T-helper 1 cell treated with Interleukin-12 subunit alpha and Interleukin-12 subunit beta and Interleukin-4 antibody, amounts not matched to agents 30 μg/mL and 1 μg/mL, for 36 hours (primary cell): ENCODE data around the gene TBL1Y.

Experiments used
- H3K27ac Mint-ChIP-seq: one replicate; pipeline ENCODE4 v1.8.0; 2021; ENCODE audit warnings: mild to moderate bottlenecking, mixed read lengths
- H3K27me3 Mint-ChIP-seq: one replicate; pipeline ENCODE4 v1.8.0; 2021; ENCODE audit warnings: low read depth, mixed read lengths
- H3K36me3 Mint-ChIP-seq: one replicate; pipeline ENCODE4 v1.8.0; 2021; ENCODE audit warnings: low read depth, mixed read lengths
- H3K4me1 Mint-ChIP-seq: one replicate; pipeline ENCODE4 v1.8.0; 2021; ENCODE audit warnings: low read depth, mixed read lengths
- H3K4me3 Mint-ChIP-seq: one replicate; pipeline ENCODE4 v1.8.0; 2021; ENCODE audit warnings: mild to moderate bottlenecking, moderate library complexity, mixed read lengths
- H3K9me3 Mint-ChIP-seq: one replicate; pipeline ENCODE4 v1.8.0; 2021; ENCODE audit warnings: mixed read lengths

TBL1Y gene

GRCh38 chrY:6947695-6948094 is 37.2 kb downstream of the TBL1Y start:
- no peak overlapping the region for H3K27ac Mint-ChIP-seq
- H3K36me3 Mint-ChIP-seq, result no peaks in the 10 kb centered on the region
- H3K9me3 Mint-ChIP-seq, result no peaks in the 10 kb centered on the region
- H3K27me3 Mint-ChIP-seq, result peaks cover 5% of the 10 kb centered on the region
- no peak overlapping the region for H3K4me3 Mint-ChIP-seq
- no peaks in the 10 kb centered on the region for H3K4me1 Mint-ChIP-seq

GRCh38 chrY:6948378-6948777 is 37.9 kb downstream of the TBL1Y start:
- Mint-ChIP-seq H3K36me3 (no peaks in the 10 kb centered on the region), H3K9me3 (no peaks in the 10 kb centered on the region), H3K27ac (no peak overlapping the region), H3K4me3 (no peak overlapping the region), H3K4me1 (no peaks in the 10 kb centered on the region), H3K27me3 (peaks cover 5% of the 10 kb centered on the region)

DNA sequence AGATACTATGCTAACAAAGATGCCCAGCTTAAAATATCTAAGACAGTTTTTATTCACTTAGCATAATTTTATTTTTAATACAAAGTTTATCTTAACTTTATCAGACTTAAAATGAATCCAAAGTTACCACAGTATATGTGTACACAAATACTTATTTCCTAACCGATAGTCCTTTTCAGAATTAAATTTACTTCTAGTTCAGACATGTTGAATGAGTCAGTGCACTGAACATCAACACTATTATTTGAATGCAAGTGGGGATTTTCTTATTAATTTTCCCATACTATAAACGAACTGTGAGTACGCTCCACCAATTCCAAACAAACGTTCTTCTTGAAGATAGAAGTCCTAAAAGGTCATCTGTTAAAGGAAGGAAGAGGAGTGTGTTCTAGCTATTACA is 39.5 kb downstream of the TBL1Y start:
- H3K27ac Mint-ChIP-seq, result no peak overlapping the region
- H3K9me3 Mint-ChIP-seq, result no peaks in the 10 kb centered on the region

DNA sequence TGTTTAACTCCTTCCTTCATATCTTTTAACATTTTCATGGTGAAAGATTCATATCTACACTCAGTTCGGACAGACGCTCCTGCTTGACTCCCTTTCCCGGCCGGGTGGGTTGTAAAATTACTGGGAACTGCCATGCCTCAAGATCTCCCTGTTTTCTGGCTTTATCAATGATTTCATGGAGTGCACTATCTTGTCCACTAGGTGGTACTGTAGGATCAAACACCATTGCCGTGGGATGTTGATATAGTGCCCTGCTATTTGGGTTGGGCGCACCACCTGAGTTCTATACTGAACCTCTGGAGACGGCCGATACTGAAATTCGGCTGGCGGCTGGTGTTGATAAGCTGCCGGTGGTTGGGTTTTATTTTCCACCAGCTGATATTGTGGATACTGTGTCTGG is 54.2 kb downstream of the TBL1Y start:
- Mint-ChIP-seq H3K36me3 (no peaks in the 10 kb centered on the region), H3K27ac (no peak overlapping the region), H3K9me3 (no peaks in the 10 kb centered on the region), H3K4me3 (no peak overlapping the region), H3K4me1 (peaks cover 2% of the 10 kb centered on the region), H3K27me3 (peaks cover 4% of the 10 kb centered on the region)

More for the DNA sequence above, 39.5 kb downstream of the TBL1Y start:
- H3K36me3 Mint-ChIP-seq, result no peaks in the 10 kb centered on the region
- H3K4me1 Mint-ChIP-seq, result no peaks in the 10 kb centered on the region
- H3K27me3 Mint-ChIP-seq, result peaks cover 5% of the 10 kb centered on the region
- H3K4me3 Mint-ChIP-seq, result no peak overlapping the region

DNA sequence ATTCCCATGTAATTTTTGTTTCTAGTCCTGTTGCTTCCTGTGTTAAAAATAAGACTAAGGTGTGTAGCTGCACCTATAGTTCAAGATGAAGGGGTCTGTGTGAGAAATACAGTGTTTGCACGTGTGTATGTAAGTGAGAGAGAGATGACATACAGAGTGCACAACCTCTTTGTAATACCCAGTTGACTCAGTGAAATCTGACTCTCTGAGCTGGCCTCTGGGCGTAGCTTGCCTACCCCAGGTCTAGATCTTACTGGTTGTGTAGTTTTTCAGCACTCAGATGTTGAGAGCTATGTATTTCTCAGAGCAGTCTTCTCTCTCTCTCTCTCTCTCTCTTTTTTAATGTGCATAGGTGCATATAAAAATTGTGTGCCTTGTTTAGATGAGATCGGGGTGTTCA is 56.0 kb downstream of the TBL1Y start:
- Mint-ChIP-seq H3K9me3 (no peaks in the 10 kb centered on the region), H3K27ac (no peak overlapping the region), H3K27me3 (peaks cover 4% of the 10 kb centered on the region), H3K36me3 (no peaks in the 10 kb centered on the region), H3K4me3 (no peak overlapping the region), H3K4me1 (peaks cover 2% of the 10 kb centered on the region)

- peaks cover 2% of the 10 kb centered on the region for H3K4me1 Mint-ChIP-seq
- peaks cover 4% of the 10 kb centered on the region for H3K27me3 Mint-ChIP-seq
- no peak overlapping the region for H3K27ac Mint-ChIP-seq
- no peak overlapping the region for H3K4me3 Mint-ChIP-seq
- H3K9me3 Mint-ChIP-seq, result no peaks in the 10 kb centered on the region
- no peaks in the 10 kb centered on the region for H3K36me3 Mint-ChIP-seq
These were observed 57.2 kb downstream of the TBL1Y start for GRCh38 chrY:6967736-6968135.

DNA sequence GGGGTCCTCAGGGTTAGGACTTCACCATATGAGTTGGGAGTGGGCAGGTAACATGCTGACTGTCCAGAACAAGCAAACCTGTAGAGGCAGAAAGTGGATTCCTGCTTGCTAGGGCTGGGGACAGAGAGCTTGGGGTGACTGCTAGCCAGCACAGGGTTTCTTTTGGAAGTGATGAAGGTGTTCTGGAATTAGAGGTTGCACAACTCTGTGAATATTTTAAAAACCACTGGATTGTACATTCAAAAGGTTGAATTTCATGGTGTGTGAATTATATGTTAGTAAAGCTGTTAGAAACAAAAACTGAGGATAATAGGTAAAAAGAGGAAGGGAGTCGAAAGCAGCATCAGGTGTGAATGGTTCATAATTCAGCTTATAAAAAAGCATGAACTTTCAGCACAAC is 57.7 kb downstream of the TBL1Y start:
- Mint-ChIP-seq H3K27ac (no peak overlapping the region), H3K4me3 (no peak overlapping the region), H3K27me3 (peaks cover 4% of the 10 kb centered on the region), H3K4me1 (peaks cover 2% of the 10 kb centered on the region), H3K36me3 (no peaks in the 10 kb centered on the region), H3K9me3 (no peaks in the 10 kb centered on the region)

DNA sequence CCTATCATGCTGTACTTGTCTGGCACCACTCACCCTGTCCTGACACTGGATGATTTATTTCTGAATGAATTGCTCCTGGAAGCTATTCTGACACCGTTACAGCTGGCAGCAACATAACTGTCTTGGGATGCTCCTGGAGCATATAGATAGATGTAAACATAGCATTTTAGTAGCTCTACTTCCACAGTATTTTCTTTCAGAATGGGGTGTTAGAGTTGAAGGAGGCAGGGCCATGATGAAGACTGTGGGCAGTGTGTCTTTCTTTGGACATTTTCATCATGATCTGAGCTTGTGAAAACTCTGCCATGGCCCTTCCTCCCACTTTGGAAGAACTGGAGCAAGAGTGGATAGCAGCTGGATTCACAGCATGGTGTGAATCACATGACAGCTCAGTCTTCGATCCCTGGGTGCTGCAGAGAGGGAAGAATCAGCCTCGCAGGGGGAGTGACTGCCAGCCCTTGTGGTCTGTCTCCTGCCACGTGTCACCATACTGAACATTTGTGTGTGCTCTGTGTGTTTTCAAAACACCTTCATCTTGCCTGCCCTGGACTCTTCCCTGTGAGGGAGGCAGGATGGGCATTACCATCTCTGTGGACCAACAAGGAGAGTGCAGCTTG is 61.9 kb downstream of the TBL1Y start:
- H3K4me1 Mint-ChIP-seq, result no peaks in the 10 kb centered on the region
- H3K27me3 Mint-ChIP-seq, result no peaks in the 10 kb centered on the region
- H3K27ac Mint-ChIP-seq, result no peak overlapping the region
- H3K36me3 Mint-ChIP-seq, result no peaks in the 10 kb centered on the region
- H3K4me3 Mint-ChIP-seq, result no peak overlapping the region
- H3K9me3 Mint-ChIP-seq, result no peaks in the 10 kb centered on the region

- Mint-ChIP-seq H3K27ac (no peak overlapping the region), H3K4me3 (no peak overlapping the region), H3K36me3 (no peaks in the 10 kb centered on the region), H3K27me3 (no peaks in the 10 kb centered on the region), H3K9me3 (no peaks in the 10 kb centered on the region), H3K4me1 (no peaks in the 10 kb centered on the region)
These were observed 64.5 kb downstream of the TBL1Y start for GRCh38 chrY:6974971-6975370.

- Mint-ChIP-seq H3K4me1 (no peaks in the 10 kb centered on the region), H3K36me3 (no peaks in the 10 kb centered on the region)
These were observed 67.3 kb downstream of the TBL1Y start for GRCh38 chrY:6977783-6978182.

DNA sequence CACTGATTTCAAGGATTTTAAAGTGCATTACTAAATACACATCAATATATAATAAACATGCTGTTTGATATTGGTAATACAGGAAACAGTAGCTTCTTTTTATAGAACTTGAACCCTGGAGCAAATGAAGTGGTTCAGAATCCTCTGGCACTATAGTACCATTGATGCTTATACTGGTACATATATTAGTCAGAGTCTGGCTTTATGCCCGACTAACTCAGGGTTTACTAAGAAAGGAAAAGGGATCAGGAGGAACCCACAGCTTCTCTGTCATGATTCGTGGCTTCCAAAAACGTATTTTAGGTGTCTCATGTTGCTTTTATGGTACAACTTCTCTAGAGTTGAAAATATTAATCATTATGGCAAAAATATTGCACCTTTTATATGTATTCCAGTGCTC is 72.7 kb downstream of the TBL1Y start:
- H3K9me3 Mint-ChIP-seq, result no peaks in the 10 kb centered on the region
- no peak overlapping the region for H3K4me3 Mint-ChIP-seq
- H3K36me3 Mint-ChIP-seq, result no peaks in the 10 kb centered on the region
- peaks cover 3% of the 10 kb centered on the region for H3K4me1 Mint-ChIP-seq
- no peaks in the 10 kb centered on the region for H3K27me3 Mint-ChIP-seq
- no peak overlapping the region for H3K27ac Mint-ChIP-seq

More at GRCh38 chrY:6977783-6978182, 67.3 kb downstream of the TBL1Y start:
- Mint-ChIP-seq H3K27me3 (no peaks in the 10 kb centered on the region), H3K9me3 (no peaks in the 10 kb centered on the region), H3K27ac (no peak overlapping the region), H3K4me3 (no peak overlapping the region)

DNA sequence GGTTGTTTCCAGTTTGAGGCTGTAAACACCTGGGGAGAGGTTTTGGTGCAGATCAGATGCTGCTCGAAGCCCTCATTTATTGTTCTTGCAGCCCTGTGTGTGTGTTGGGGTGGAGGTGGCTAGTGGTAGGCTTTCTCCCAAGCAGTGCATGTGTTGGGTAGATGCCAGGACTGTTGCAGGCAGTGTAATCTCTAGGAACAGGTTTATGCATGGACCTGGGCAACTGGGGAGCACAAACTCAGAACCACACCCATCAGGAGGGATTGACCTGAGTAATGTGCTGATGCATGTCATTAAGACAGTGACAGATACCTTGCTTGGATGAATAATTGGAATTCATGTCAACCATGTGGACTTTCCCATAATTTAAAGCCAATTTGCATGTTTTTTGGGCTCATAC is 77.3 kb downstream of the TBL1Y start:
- no peak overlapping the region for H3K27ac Mint-ChIP-seq
- H3K27me3 Mint-ChIP-seq, result no peaks in the 10 kb centered on the region
- no peaks in the 10 kb centered on the region for H3K9me3 Mint-ChIP-seq
- H3K4me1 Mint-ChIP-seq, result peaks cover 3% of the 10 kb centered on the region
- no peak overlapping the region for H3K4me3 Mint-ChIP-seq
- no peaks in the 10 kb centered on the region for H3K36me3 Mint-ChIP-seq

GRCh38 chrY:6989886-6990620 is 79.6 kb downstream of the TBL1Y start:
- Mint-ChIP-seq H3K27ac (no peak overlapping the region), H3K4me1 (peaks cover 3% of the 10 kb centered on the region), H3K4me3 (no peak overlapping the region), H3K9me3 (no peaks in the 10 kb centered on the region), H3K36me3 (no peaks in the 10 kb centered on the region), H3K27me3 (no peaks in the 10 kb centered on the region)

DNA sequence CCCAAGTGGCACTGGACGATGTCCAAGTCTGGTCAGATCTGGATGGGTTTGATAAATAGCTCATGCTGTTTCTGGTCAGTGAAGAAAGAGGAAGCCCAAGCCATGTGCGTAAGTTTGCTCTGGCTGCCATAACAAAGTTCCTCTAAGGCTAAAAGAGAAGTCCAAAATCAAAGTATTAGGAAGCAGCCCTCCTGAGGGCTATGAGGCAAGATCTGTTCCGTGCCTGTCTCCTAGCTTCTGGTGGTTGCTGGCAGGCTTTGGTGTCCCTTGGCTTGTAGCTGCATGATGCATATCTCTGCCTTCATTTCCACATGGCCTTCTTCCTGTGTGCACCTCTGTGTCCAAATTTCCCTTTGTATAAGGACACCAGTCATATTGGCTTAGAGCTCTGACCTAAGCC is 81.5 kb downstream of the TBL1Y start:
- Mint-ChIP-seq H3K4me1 (no peaks in the 10 kb centered on the region), H3K4me3 (no peak overlapping the region), H3K9me3 (no peaks in the 10 kb centered on the region), H3K36me3 (no peaks in the 10 kb centered on the region), H3K27ac (no peak overlapping the region), H3K27me3 (no peaks in the 10 kb centered on the region)

GRCh38 chrY:6995987-6996386 is 85.5 kb downstream of the TBL1Y start:
- Mint-ChIP-seq H3K4me1 (no peaks in the 10 kb centered on the region), H3K27me3 (no peaks in the 10 kb centered on the region), H3K9me3 (no peaks in the 10 kb centered on the region), H3K36me3 (no peaks in the 10 kb centered on the region), H3K4me3 (no peak overlapping the region), H3K27ac (no peak overlapping the region)
